HUDEP-2 (cell line): ENCODE results near the gene GNB1L.
A peak's percentile ranks its signal among the peaks of the same experiment; 100 is the strongest.

ENCODE experiments used
- DNase-seq, 76 experiments: peaks; one replicate each; lab custom pipeline; 2025; ENCODE audit not compliant: unreplicated experiment in 76 of 76; lab: John Stamatoyannopoulos, UW

The GNB1L gene

DNA sequence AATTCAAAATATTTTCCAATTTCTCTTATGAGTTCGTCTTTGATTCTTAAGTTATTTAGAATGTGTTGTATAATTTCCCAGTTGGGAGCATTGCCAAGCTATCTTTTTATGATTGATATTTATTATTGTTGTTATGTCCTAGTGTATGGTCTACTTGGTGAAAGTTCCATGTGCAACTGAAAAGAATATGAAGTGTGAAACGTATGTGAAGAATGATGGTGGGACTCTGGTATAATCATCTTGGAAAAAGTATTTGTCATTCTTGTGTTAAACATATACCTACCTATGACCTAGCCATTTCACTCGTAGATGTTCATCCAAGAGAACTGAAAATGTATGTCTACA is 12.0 kb upstream of the GNB1L start:
- DNase-seq = no peak

- no peak for DNase-seq
Measured at GRCh38 chr22:19865141-19865829, 10.6 kb upstream of the GNB1L start.

- DNase-seq = no peak
Measured at GRCh38 chr22:19864538-19865106, 9.9 kb upstream of the GNB1L start.

DNA sequence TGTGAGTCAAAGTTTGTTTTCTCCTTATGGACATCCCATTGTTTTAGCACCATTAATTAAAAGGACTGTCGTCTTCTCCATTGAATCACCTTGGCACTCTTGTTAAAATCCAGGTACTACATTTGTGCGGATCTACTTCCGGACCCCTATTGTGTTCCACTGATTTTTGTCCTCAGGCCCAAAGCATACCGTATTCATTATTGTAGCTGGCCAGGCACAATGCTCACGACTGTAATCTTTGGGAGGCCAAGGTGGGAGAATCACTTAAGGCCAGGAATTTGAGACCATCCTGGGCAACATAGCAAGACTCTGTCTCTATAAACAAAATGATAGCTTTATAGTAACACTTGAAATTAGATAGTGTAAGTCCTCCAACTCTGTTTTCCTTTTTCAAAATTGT is 8.9 kb upstream of the GNB1L start:
- DNase-seq = no peak

DNA sequence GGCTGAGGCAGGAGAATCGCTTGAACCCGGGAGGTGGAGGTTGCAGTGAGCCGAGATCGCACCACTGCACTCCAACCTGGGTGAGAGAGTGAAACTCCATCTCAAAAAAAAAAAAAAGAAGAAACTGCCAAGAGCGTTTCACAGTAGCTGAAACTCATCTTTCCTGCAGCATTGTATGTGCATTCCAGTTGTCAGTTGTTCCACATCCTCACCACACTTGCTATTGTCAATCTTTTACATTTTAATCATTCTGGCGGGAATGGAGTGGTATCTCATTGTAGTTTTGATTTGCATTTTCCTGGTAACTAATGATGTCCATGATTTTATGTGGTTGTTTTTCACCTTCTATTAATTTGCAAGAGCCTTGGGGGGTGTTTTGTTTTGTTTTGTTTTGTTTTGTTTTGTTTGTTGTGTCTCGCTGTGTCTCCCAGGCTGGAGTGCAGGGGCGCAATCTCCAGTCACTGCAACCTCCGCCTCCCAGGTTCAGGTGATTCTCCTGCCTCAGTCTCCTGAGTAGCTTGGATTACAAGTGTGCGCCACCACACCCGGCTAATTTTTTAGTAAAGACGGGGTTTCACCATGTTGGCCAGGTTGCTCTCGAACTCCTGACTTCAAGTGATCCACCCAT is 8.1 kb upstream of the GNB1L start:
- DNase-seq = no peak

DNA sequence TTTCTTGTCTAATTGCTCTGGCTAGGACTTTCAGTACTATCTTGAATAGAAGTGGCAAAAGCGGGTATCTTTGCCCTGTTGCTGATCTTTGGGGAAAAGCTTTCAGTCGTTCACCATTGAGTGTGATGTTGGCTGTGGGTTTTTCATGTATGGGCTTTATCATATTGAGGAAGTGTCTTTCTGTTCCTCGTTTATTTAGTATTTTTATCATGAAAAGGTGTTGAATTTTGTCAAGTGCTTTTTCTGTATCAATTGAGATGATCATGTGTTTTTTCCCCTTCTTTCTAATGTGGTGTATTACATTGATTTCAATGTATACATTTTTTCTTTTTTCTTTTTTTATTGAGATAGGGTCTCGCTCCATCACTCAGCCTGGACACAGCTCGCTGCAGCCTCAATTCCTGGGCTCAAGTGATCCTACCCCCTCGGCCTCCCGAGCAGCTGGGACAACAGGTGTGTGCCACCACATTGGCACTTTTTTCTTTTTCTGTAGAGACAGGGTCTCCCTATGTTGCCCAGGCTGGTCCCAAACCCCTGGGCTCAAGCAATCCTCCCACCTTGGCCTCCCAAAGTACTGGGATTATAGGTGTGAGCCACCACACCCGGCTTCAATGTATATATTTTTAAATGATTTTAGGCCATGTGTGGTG is 5.3 kb upstream of the GNB1L start:
- no peak for DNase-seq

- no peak for DNase-seq
Measured at GRCh38 chr22:19857382-19857781, 2.7 kb upstream of the GNB1L start.

DNA sequence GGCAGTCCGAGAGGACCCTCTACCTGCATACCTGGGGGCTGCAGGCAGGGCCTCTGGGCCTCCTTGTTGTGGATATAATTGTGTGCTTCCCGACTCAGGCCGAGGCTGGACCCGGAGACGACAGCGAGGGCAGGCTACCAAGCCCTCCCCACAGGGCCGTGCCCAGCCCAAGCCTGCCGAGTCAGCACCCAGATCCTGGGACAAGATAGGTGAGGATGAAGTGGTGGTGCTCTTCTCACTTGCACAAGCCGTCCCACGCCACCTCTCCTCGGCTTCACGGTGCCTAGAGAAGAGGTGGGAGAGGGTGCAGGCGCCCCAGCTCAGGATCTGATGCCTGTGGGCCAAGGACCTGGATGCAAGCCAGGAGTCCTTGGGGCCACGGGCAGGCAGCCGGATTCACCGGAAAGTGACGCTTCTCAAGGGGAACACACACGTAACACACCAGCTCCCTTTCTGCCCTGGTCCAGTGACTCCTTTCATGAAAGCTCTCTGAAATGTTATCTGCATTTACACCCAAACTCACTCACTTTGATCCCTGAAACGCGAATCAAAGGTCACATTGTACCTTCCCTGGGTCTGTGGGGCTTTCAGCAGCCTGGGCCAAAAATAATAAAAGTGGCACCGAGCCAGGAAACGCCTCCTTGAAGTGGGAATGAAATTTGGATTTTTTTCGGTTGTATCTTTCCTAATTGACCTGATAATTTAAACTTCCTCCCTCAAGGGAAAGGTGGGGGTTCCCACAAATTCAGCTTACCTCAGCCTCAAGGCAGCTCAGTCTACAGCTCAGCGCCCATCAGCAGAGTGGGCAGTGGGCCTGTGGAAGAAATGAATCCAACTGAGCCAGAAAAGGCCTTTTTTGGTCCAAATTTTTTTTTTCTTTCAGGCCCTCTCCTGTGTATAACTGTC is 1.1 kb upstream of the GNB1L start:
- peak in 72 of 76 experiments; percentile 14 to 95 (median 68) for DNase-seq

- DNase-seq = peak in 3 of 76 experiments; percentile 44 to 86 (median 79)
Measured at GRCh38 chr22:19853879-19854777, 546 bp downstream of the GNB1L start.

DNA sequence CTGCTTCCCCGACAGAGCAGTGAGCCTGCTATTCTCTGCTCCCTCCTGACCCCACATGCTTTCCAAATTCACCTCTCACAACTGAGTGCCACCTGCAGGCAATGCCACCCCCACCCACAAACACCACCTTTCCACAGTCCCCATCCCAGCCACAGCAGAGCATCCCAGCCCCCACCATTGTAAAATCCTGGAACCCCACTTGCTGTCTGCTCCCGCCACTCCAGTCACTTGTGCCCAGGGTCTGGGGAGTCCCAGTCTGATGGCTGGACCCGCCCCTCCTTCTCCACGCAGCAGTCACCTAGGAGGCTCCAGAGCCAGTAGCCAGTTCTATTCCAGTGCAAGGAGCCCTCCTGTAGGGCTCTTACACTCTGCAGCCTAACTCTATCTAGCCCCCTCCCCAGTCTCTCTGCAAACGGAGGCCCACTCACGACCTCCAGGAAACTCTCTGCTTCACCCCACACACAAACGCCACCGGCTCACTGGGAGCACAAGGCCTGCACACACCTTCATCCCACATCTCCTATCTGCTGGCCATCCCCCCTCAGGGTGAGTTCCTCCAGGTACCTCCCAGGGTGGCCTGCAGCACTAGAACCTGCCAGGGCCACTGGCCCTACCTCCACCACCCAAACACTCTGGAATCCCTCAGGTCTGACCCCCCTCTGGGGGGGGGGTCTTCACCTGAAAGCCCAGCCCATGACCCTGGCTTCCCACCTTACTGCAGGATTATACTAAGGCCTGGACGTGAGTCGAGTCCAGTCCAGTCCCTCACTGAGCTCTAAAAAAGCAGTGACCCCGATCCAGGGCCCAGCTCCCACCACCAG is 1.4 kb downstream of the GNB1L start:
- no peak for DNase-seq

- no peak for DNase-seq
Measured at GRCh38 chr22:19852177-19852781, 2.4 kb downstream of the GNB1L start.

DNA sequence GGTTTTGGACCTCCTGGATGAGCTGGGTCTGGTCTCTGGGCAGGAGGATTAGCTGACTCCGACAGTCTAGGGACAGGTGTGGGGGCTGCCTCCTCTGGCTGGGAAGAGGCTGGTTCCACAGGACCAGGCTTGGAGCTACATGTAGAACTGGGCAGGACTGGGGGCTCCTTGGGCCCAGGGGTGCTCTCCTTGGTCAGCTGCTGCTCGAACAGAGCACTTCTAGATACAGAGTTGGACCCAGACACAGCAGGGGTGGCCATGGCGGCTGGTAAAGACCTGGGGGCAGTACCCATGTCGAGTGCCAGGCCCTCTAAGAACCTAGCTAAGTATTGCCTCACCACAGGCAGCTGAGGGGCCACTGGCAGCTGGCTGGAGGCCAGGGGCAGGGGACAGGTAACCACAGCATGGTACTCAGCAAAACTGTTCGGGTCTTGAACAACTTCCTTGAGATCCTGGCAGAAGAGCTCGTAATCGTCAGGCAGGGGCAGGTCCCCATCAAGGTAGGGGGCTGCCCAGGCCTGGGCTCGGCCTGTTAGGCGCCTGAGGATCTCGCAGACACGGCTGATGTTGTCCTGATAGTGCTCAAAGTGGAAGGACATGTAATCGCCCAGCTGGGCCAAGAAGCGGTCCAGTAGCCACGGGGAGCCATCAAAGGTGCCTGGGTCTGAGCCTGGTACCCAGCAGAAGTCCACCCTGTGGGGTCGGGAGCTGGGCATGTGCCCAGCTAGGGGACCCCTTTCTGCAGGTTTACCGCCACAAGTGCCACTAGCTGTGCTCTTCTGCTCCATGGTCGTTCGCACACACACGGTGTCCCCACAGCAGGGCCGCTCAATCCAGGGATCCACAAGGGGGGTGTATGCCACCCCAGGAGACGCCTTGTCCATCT is 3.1 kb downstream of the GNB1L start:
- no peak for DNase-seq

DNA sequence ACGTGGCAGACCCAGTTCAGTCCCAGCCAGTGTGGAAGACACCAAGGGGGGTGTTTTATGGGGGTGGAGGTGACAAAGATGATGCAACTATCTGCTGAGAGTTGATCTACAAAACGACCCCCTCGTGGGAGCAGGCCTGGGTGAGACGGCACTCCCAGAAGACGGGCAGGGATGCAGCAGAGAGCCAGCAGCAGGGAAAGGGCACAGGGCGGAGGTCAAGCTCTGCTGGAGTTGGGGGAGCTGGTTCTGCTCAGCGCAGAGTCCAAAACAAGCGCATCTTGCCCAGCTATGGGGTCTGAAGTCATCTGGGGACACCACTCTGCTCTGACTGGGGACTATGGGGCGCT is 3.9 kb downstream of the GNB1L start:
- DNase-seq = no peak

- DNase-seq = no peak
Measured at GRCh38 chr22:19849835-19850762, 4.6 kb downstream of the GNB1L start.

GRCh38 chr22:19848298-19849224 is 6.1 kb downstream of the GNB1L start:
- peak in 4 of 76 experiments; percentile 8 to 22 (median 13) for DNase-seq

GRCh38 chr22:19847345-19847632 is 7.4 kb downstream of the GNB1L start:
- no peak for DNase-seq
